Endodermal cell (in vitro differentiated cells): ENCODE data around the gene KDM2A. TPM values are rescaled to one million over a fixed set of nuclear protein-coding genes. Genes with fewer than 3 reads are reported as not detected.

ENCODE experiments used
- DNase-seq: peaks from one replicate; pipeline ENCODE4 v3.0.0-alpha.2; 2017
- H3K27ac ChIP-seq: 2 replicates; pipeline ENCODE4 v1.5.1; 2013; ENCODE audit warnings: mild to moderate bottlenecking, low read depth, low read length, moderate library complexity
- H3K27me3 ChIP-seq: 2 replicates; pipeline ENCODE4 v1.6.1; 2013; ENCODE audit warnings: mild to moderate bottlenecking, low read length, moderate library complexity; ENCODE audit not compliant: insufficient read depth, control insufficient read depth, poor library complexity, severe bottlenecking
- H3K36me3 ChIP-seq: 2 replicates; pipeline ENCODE4 v1.7.0; 2013; ENCODE audit warnings: mild to moderate bottlenecking, low read length, moderate library complexity; ENCODE audit not compliant: control insufficient read depth, insufficient read depth
- H3K4me1 ChIP-seq: one replicate; pipeline ENCODE4 v1.7.0; 2013; ENCODE audit warnings: low read length; ENCODE audit not compliant: control insufficient read depth, insufficient read depth
- H3K4me3 ChIP-seq: 2 replicates; pipeline ENCODE4 v1.5.1; 2013; ENCODE audit warnings: mild to moderate bottlenecking, low read length, moderate library complexity
- H3K9ac ChIP-seq: 2 replicates; pipeline ENCODE4 v1.6.1; 2013; ENCODE audit warnings: mild to moderate bottlenecking, low read length, moderate library complexity; ENCODE audit not compliant: poor library complexity, severe bottlenecking; ENCODE audit errors: extremely low read depth
- H3K9me3 ChIP-seq: 2 replicates; pipeline ENCODE4 v1.6.1; 2013; ENCODE audit warnings: mild to moderate bottlenecking, low read length, moderate library complexity; ENCODE audit not compliant: control insufficient read depth
- H3K27ac Mint-ChIP-seq: 2 replicates; pipeline ENCODE4 v1.8.0; 2020; ENCODE audit warnings: mixed read lengths
- H3K27me3 Mint-ChIP-seq: 2 replicates; pipeline ENCODE4 v1.8.0; 2021; ENCODE audit warnings: mild to moderate bottlenecking, mixed read lengths; ENCODE audit not compliant: insufficient read depth
- H3K36me3 Mint-ChIP-seq: 2 replicates; pipeline ENCODE4 v1.8.0; 2020; ENCODE audit warnings: low read depth, mixed read lengths
- H3K4me1 Mint-ChIP-seq: 2 replicates; pipeline ENCODE4 v1.8.0; 2020; ENCODE audit warnings: mixed read lengths
- H3K4me3 Mint-ChIP-seq: 2 replicates; pipeline ENCODE4 v1.8.0; 2020; ENCODE audit warnings: mild to moderate bottlenecking, moderate library complexity, mixed read lengths
- H3K9me3 Mint-ChIP-seq: 2 replicates; pipeline ENCODE4 v1.8.0; 2020; ENCODE audit warnings: mild to moderate bottlenecking, mixed read lengths
- WGBS, 2 experiments: methylation state at CpG; one replicate each; pipeline versions ENCODE4 v1.1.5 to v1.1.7; 2013; ENCODE audit warnings: missing lambda C conversion rate in 2 of 2, mixed read lengths in 1 of 2; ENCODE audit not compliant: insufficient coverage in 1 of 2, insufficient read length in 1 of 2; 5-methylcytosine and 5-hydroxymethylcytosine counted together
- total RNA-seq, 2 donors: library from RNA; stranded (reverse); fragmentation: NEBNext Ultra II Directional in 1 of 2; extraction: Animal tissue kit (Norgen Biotek cat#: 25700) in 1 of 2; gene quantifications; 2 replicates in 1 of 2; 3 replicates in 1 of 2; pipeline ENCODE4 v1.2.1, GENCODE V29; 2021
- TF ChIP-seq, protein P1 (sequence below): fragments of 200-600 bp; sonication (generic); conservative IDR thresholded peaks from 2 replicates; pipeline ENCODE4 v1.5.0; 2021; ENCODE audit warnings: antibody characterized with exemption, mild to moderate bottlenecking

The KDM2A gene
- total RNA-seq, 2 donors from 2014 or later, result 59.4 to 75.4 TPM

DNA sequence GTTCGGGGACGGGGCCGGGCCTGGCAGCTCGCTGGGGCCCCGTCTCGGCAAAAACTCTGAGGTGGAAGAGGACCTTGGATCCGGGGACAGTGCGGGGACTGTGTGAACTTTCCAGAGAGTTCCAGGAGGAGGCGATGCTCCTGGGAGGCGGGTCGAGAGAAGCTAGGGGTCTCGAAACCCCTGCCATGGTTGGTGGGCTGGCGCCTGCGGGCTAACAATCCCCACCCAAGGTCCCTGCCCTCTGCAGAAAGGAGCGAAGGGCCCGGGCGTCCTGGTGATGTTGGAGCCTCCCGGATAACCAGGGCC is 142.5 kb downstream of the KDM2A start:
- 18 to 22% methylated on average over 12 to 18 of the region's 18 CpGs for WGBS, 2 experiments
- TF ChIP-seq, protein P1, sequence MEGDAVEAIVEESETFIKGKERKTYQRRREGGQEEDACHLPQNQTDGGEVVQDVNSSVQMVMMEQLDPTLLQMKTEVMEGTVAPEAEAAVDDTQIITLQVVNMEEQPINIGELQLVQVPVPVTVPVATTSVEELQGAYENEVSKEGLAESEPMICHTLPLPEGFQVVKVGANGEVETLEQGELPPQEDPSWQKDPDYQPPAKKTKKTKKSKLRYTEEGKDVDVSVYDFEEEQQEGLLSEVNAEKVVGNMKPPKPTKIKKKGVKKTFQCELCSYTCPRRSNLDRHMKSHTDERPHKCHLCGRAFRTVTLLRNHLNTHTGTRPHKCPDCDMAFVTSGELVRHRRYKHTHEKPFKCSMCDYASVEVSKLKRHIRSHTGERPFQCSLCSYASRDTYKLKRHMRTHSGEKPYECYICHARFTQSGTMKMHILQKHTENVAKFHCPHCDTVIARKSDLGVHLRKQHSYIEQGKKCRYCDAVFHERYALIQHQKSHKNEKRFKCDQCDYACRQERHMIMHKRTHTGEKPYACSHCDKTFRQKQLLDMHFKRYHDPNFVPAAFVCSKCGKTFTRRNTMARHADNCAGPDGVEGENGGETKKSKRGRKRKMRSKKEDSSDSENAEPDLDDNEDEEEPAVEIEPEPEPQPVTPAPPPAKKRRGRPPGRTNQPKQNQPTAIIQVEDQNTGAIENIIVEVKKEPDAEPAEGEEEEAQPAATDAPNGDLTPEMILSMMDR, result peak; percentile 57
- Histone ChIP-seq H3K4me3 (no peak overlapping the region), H3K9me3 (no peaks in the 10 kb centered on the region), H3K36me3 (peaks cover 7% of the 10 kb centered on the region), H3K4me1 (no peaks in the 10 kb centered on the region), H3K27me3 (no peaks in the 10 kb centered on the region), H3K27ac (no peak overlapping the region), H3K9ac (no peak overlapping the region)
- Mint-ChIP-seq H3K27me3 (peaks cover 22% of the 10 kb centered on the region), H3K27ac (no peak overlapping the region), H3K4me1 (peaks cover 17% of the 10 kb centered on the region), H3K36me3 (peaks cover 8% of the 10 kb centered on the region), H3K4me3 (peak overlapping the region; percentile 45), H3K9me3 (no peaks in the 10 kb centered on the region)
- DNase-seq, result no peak

DNA sequence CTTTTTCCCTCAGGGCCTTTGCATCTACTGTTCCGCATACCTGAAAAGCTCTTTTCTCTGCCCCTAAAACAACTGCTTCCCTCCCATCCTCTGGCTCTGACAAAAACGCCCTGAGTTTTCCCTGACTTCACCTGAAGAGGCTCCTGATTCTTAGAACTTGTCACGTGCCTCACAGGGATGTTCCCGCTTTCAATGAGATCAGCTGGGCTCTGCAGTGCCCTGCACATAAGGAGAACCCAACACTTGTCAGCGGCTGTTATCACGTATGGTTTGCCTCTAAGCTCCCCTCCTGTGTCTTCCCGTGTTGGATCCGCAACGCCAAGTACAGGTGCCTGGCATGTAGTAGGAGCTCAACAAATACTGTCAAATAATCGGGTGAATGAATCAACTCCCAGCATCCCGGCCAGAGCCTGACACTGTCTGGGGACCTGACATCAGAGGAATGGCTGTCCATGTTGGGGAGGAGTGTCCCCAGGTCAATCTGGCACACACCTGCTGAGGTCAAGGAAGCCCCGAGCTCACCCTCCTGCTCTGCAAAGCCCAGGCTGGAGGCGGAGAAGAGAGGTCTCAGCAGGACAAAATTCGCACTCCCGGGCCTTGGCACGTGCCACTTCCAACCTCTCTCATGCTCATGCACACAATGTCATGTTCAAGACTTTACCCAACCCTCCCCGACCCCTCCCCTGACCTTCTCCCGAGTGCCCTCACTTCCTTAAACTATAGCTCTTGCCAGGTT is 143.1 kb downstream of the KDM2A start:
- H3K36me3 ChIP-seq, result peaks cover 2% of the 10 kb centered on the region
- H3K27me3 ChIP-seq, result no peaks in the 10 kb centered on the region
- peaks cover 17% of the 10 kb centered on the region for H3K4me1 Mint-ChIP-seq
- no peaks in the 10 kb centered on the region for H3K9me3 ChIP-seq
- H3K27me3 Mint-ChIP-seq, result peaks cover 22% of the 10 kb centered on the region
- H3K27ac ChIP-seq, result no peak overlapping the region
- 56 to 60% methylated on average over 15 to 17 of the region's 18 CpGs for WGBS, 2 experiments
- DNase-seq, result no peak
- H3K27ac Mint-ChIP-seq, result no peak overlapping the region
- H3K9ac ChIP-seq, result no peak overlapping the region
- TF ChIP-seq, protein P1, result no peak
- no peaks in the 10 kb centered on the region for H3K9me3 Mint-ChIP-seq
- no peak overlapping the region for H3K4me3 ChIP-seq
- H3K4me1 ChIP-seq, result no peaks in the 10 kb centered on the region
- peak overlapping the region; percentile 45 for H3K4me3 Mint-ChIP-seq
- H3K36me3 Mint-ChIP-seq, result peaks cover 3% of the 10 kb centered on the region

DNA sequence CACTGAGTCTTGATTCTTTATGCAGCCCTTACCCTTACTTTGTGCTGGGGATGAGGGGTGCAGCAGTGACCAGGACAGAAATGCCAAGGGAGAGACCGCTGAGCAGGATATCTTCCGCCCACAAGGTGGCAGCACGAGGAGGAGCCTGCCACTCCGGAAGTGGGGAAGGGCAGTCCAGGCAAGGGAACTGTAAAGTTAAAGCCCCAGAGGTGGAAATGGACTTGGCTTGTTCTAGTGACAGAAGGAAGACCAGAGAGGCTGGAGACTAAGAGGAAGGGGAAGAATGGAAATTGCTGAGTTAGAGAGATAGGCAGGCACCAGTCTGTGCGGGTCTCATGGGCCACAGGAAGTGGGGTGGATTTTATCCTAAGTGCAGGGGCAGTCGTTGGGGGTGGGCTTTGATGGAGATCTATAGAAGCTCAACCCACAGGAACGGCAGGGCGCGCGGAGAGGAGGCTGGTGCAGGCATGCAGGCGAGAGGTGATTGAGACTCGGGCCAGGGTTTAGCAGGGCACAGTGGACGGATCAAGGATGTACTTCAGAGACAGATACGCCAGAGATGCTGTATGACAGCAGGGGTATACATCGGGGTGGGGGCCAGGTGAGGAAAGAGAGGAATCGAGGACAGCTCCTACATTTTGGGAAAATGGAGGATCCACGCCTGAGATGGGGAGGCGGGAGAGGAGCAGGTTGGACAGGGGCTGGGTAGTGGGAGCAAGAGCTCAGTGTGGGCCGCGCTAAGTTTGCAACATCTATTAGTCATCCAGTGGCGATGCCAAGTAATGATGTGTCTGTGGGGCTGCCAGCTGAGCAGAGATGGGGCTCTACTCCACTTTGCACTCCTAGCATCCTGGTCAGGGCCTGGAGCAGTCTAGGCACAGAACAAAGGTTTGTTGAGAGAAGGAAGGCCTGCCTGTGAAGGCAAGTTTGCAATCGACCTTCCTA is 143.9 kb downstream of the KDM2A start:
- Histone ChIP-seq H3K4me1 (peaks cover 6% of the 10 kb centered on the region), H3K36me3 (peaks cover 3% of the 10 kb centered on the region), H3K27me3 (no peaks in the 10 kb centered on the region), H3K27ac (no peak overlapping the region), H3K4me3 (no peak overlapping the region), H3K9ac (no peak overlapping the region), H3K9me3 (no peaks in the 10 kb centered on the region)
- peak overlapping the region; percentile 45 for H3K4me3 Mint-ChIP-seq
- TF ChIP-seq, protein P1, result peak; percentile 88
- H3K9me3 Mint-ChIP-seq, result no peaks in the 10 kb centered on the region
- DNase-seq, result peak; percentile 94
- peaks cover 22% of the 10 kb centered on the region for H3K27me3 Mint-ChIP-seq
- 70 to 80% methylated on average over 17 to 22 of the region's 22 CpGs for WGBS, 2 experiments
- H3K4me1 Mint-ChIP-seq, result peaks cover 22% of the 10 kb centered on the region
- H3K27ac Mint-ChIP-seq, result no peak overlapping the region
- peaks cover 3% of the 10 kb centered on the region for H3K36me3 Mint-ChIP-seq
